HepG2 (cell line): ENCODE results near the gene AK9. TPM values are rescaled to one million over a fixed set of nuclear protein-coding genes. Genes with fewer than 3 reads are reported as not detected.

Experiments
- ATAC-seq: fragments of 200-7000 bp; cut with Tn5 transposase; 3 replicates; pipeline ENCODE4 v1.9.1; 2020; ENCODE audit warnings: mild to moderate bottlenecking, moderate library complexity
- BruUV-seq: library from RNA; stranded (reverse); fragments of 400-500 nt; replicated peaks from 2 replicates; lab custom pipeline; 2021; lab: Mats Ljungman, UMichigan
- CTCF ChIA-PET: fragments of 300-600 bp; formaldehyde crosslinking; extraction: SDS; loops from one replicate; lab custom pipeline; 2021; ENCODE audit warnings: low total read pairs, inconsistent platforms, low intra/inter-chr PET ratio; lab: Yijun Ruan, JAX
- POLR2A ChIA-PET: fragments of 350-600 bp; sonication (Branson Sonifier 250); formaldehyde crosslinking; loops from one replicate; lab custom pipeline; 2020; ENCODE audit warnings: antibody characterized with exemption, inconsistent platforms; lab: Yijun Ruan, JAX
- DNase-seq: peaks from one replicate; pipeline ENCODE4 v3.0.0-alpha.2; 2015; ENCODE audit warnings: low spot score
- FAIRE-seq: peaks from 3 replicates; lab custom pipeline; 2011; peaks lifted over from hg19 to GRCh38; lab: Jason Lieb, UNC
- H2AFZ ChIP-seq: one replicate; pipeline ENCODE4 v1.6.1; 2011; ENCODE audit warnings: low read length, inconsistent platforms
- H3K27ac ChIP-seq: fragments of 300-600 bp; 3 replicates; pipeline ENCODE4 v1.8.0; 2011; ENCODE audit warnings: mixed run types, mild to moderate bottlenecking, mixed read lengths, low read length, inconsistent platforms; ENCODE audit not compliant: insufficient read depth; ENCODE audit errors: extremely low read length
- H3K27me3 ChIP-seq, 2 experiments: fragments of 200-600 bp in 1 of 2; 2 replicates in 1 of 2; 3 replicates in 1 of 2; pipeline versions ENCODE4 v1.6.0 to v1.8.0; 2011; ENCODE audit warnings: low read length in 2 of 2, mild to moderate bottlenecking in 2 of 2, moderate library complexity in 2 of 2, inconsistent platforms in 1 of 2; ENCODE audit not compliant: insufficient read depth in 2 of 2, control insufficient read depth in 1 of 2
- H3K36me3 ChIP-seq, 2 experiments: fragments of 200-600 bp in 1 of 2; replicated peaks in 1 of 2; 2 replicates in 1 of 2; 3 replicates in 1 of 2; pipeline versions ENCODE4 v1.5.1 to v1.8.0; 2011; ENCODE audit warnings: low read length in 2 of 2, inconsistent platforms in 1 of 2; ENCODE audit not compliant: insufficient read depth in 2 of 2, control insufficient read depth in 1 of 2
- H3K4me1 ChIP-seq: 2 replicates; pipeline ENCODE4 v1.5.1; 2012; ENCODE audit warnings: low read length, inconsistent platforms; ENCODE audit not compliant: insufficient read depth
- H3K4me2 ChIP-seq: 2 replicates; pipeline ENCODE4 v1.6.0; 2011; ENCODE audit warnings: low read depth, low read length, inconsistent platforms
- H3K4me3 ChIP-seq, 3 experiments: fragments of 200-600 bp in 1 of 3; sonication (generic), shearing (Covaris generic) in 1 of 3; replicated peaks in 1 of 3; 2 replicates each; pipeline ENCODE4 v1.5.1; 2011 to 2016; ENCODE audit warnings: low read length in 3 of 3, inconsistent platforms in 2 of 3, low read depth in 2 of 3, mild to moderate bottlenecking in 2 of 3, control low read depth in 1 of 3, mixed read lengths in 1 of 3; ENCODE audit not compliant: insufficient read depth in 1 of 3
- H3K79me2 ChIP-seq: one replicate; pipeline ENCODE4 v1.6.1; 2011; ENCODE audit warnings: low read length, inconsistent platforms; ENCODE audit not compliant: insufficient read depth
- H3K9ac ChIP-seq: 2 replicates; pipeline ENCODE4 v1.6.0; 2011; ENCODE audit warnings: mild to moderate bottlenecking, low read depth, low read length, inconsistent platforms; ENCODE audit not compliant: insufficient read depth
- H3K9me3 ChIP-seq: 2 replicates; pipeline ENCODE4 v1.5.1; 2012; ENCODE audit warnings: mild to moderate bottlenecking, low read length
- H4K20me1 ChIP-seq: 2 replicates; pipeline ENCODE4 v1.6.0; 2011; ENCODE audit warnings: inconsistent platforms, mild to moderate bottlenecking, low read length, moderate library complexity; ENCODE audit not compliant: insufficient read depth
- ARNT ChIP-seq: fragments of 450-650 bp; IDR thresholded peaks from 2 replicates; pipeline ENCODE4 v1.6.1; 2017
- MIXL1 ChIP-seq: IDR thresholded peaks from 2 replicates; pipeline ENCODE4 v1.6.1; 2016
- MTF1 ChIP-seq: sonication (generic); formaldehyde crosslinking; IDR thresholded peaks from 2 replicates; pipeline ENCODE4 v1.5.0; 2020; ENCODE audit warnings: missing genetic modification reagents
- NFRKB ChIP-seq: fragments of 450-650 bp; IDR thresholded peaks from 2 replicates; pipeline ENCODE4 v1.6.1; 2017
- REL ChIP-seq: sonication (generic); formaldehyde crosslinking; conservative IDR thresholded peaks from 2 replicates; pipeline ENCODE4 v1.8.0; 2022; ENCODE audit warnings: mild to moderate bottlenecking, missing genetic modification reagents, moderate library complexity
- ZFP90 ChIP-seq: sonication (generic); formaldehyde crosslinking; IDR thresholded peaks from 2 replicates; pipeline ENCODE4 v1.8.0; 2022; ENCODE audit warnings: missing genetic modification reagents, mild to moderate bottlenecking, inconsistent platforms, borderline replicate concordance
- ZNF20 ChIP-seq: sonication (generic); formaldehyde crosslinking; IDR thresholded peaks from 2 replicates; pipeline ENCODE4 v1.4.0; 2020; ENCODE audit warnings: mild to moderate bottlenecking, moderate library complexity, missing genetic modification reagents
- ZNF337 ChIP-seq: sonication (generic); formaldehyde crosslinking; IDR thresholded peaks from 2 replicates; pipeline ENCODE4 v1.5.1; 2020; ENCODE audit warnings: missing genetic modification reagents, low read depth, mild to moderate bottlenecking, borderline replicate concordance
- ZNF547 ChIP-seq: sonication (generic); formaldehyde crosslinking; IDR thresholded peaks from 2 replicates; pipeline ENCODE4 v1.5.1; 2020; ENCODE audit warnings: mild to moderate bottlenecking, missing genetic modification reagents
- ZNF720 ChIP-seq: sonication (generic); formaldehyde crosslinking; IDR thresholded peaks from 2 replicates; pipeline ENCODE4 v1.4.0; 2020; ENCODE audit warnings: missing genetic modification reagents
- WGBS: methylation state at CpG from one replicate; pipeline ENCODE4 v1.1.6; 2017; ENCODE audit warnings: low lambda C conversion rate; 5-methylcytosine and 5-hydroxymethylcytosine counted together
- in situ Hi-C: cut with HindIII; loops from 2 replicates; pipeline ENCODE4 v1.10.0; 2017; ENCODE audit warnings: low pct_unique_long_range_greater_than_20kb; ENCODE audit not compliant: extremely low pct_ligation_motif_present
- intact Hi-C: fragments of 100-400 bp; cut with micrococcal nuclease; formaldehyde crosslinking; loops from one replicate; pipeline ENCODE4 v1.10.0; 2022; ENCODE audit not compliant: unreplicated experiment
- polyA plus RNA-seq, 8 experiments: library from polyadenylated mRNA; depleted of rRNA in 3 of 8; stranded (reverse) in 7 of 8; unstranded in 1 of 8; fragments of >200 nt; fragmentation: Illumina TruSeq in 4 of 8; extraction: Trizol in 4 of 8; gene quantifications; 2 replicates each; pipeline versions ENCODE4 v1.2.1 to v1.2.3, GENCODE V29; 2011 to 2016; ENCODE audit warnings: low read depth in 4 of 8, missing spikeins in 1 of 8, mixed read lengths in 1 of 8; ENCODE audit not compliant: insufficient read depth in 1 of 8
- total RNA-seq, 5 experiments: library from RNA; depleted of rRNA; stranded (reverse); fragments of >200 nt; fragmentation: Illumina TruSeq; extraction: Trizol; gene quantifications; 2 replicates each; pipeline ENCODE4 v1.2.3, GENCODE V29; 2016; ENCODE audit warnings: low read depth in 1 of 5
- TF ChIP-seq, protein P1 (sequence below): fragments of 450-650 bp; IDR thresholded peaks from 2 replicates; pipeline ENCODE4 v1.6.1; 2016
- TF ChIP-seq, protein P2 (sequence below): sonication (generic); formaldehyde crosslinking; IDR thresholded peaks from 2 replicates; pipeline ENCODE4 v1.4.0; 2020; ENCODE audit warnings: missing genetic modification reagents

The AK9 gene
- total and polyA plus RNA-seq, 2 of the 13 experiments (the other 11 are each of a cell fraction or from before 2014, with no cell fraction given) = 3.2 to 4.8 TPM

DNA sequence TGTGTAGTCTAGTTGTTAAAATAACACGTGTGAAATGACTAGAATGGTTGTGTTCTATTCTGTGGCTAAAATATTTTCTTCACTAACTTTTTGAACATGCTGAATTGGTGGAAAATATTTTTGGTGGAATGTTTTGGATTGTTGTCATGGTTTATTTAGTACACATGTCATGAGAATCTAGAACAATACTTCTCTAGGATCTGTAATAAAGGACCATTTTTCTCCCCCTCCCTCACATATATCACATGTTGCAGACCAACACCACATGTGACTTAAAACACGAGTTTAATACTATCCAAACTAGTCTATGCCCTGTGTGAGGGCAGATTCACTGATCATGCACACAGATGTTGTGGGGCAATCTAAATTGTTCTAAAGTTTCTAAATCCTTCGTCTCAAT, 29.3 kb upstream of the AK9 start:
- BruUV-seq = no TSS peak
- H3K27me3 ChIP-seq = no peaks in the 10 kb centered on the region
- no peaks in the 10 kb centered on the region for H3K79me2 ChIP-seq
- WGBS = 84% methylated on average over 3 of the region's 3 CpGs
- ChIA-PET POLR2A (no interaction called here), CTCF (no interaction called here)
- no peak overlapping the region for H3K4me3 ChIP-seq
- H3K27ac ChIP-seq = no peak overlapping the region
- H3K4me1 ChIP-seq = no peaks in the 10 kb centered on the region
- intact Hi-C loops = no loop called here
- H4K20me1 ChIP-seq = no peaks in the 10 kb centered on the region
- in situ Hi-C loops = no loop called here
- H3K4me2 ChIP-seq = no peak overlapping the region
- no peak for ATAC-seq
- no peak overlapping the region for H3K9ac ChIP-seq
- TF ChIP-seq NFRKB = no peak
- TF ChIP-seq, protein P1, sequence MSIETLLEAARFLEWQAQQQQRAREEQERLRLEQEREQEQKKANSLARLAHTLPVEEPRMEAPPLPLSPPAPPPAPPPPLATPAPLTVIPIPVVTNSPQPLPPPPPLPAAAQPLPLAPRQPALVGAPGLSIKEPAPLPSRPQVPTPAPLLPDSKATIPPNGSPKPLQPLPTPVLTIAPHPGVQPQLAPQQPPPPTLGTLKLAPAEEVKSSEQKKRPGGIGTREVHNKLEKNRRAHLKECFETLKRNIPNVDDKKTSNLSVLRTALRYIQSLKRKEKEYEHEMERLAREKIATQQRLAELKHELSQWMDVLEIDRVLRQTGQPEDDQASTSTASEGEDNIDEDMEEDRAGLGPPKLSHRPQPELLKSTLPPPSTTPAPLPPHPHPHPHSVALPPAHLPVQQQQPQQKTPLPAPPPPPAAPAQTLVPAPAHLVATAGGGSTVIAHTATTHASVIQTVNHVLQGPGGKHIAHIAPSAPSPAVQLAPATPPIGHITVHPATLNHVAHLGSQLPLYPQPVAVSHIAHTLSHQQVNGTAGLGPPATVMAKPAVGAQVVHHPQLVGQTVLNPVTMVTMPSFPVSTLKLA = peak; percentile 86
- FAIRE-seq = no peak
- H3K9me3 ChIP-seq = no peaks in the 10 kb centered on the region
- no peak overlapping the region for H2AFZ ChIP-seq
- no peaks in the 10 kb centered on the region for H3K36me3 ChIP-seq
- DNase-seq = no peak

DNA sequence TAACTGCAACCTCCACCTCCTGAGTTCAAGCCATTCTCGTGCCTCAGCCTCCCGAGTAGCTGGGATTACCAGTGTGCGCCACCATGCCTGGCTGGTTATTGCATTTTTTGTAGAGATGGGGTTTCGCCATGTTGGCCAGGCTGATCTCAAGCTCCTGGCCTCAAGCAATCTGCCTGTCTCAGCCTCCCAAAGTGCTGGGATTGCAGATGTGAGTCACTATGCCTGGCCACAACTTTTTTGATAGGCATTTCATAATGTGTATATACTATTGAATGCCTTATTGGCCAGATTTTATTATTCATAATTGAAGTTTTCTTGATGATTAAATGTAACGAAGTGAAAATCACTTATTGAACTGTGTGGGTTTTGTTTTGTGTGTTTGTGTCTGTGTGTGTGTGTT, 28.0 kb upstream of the AK9 start:
- ChIA-PET CTCF (no interaction called here), POLR2A (no interaction called here)
- H3K4me3 ChIP-seq = no peak overlapping the region
- no peak overlapping the region for H3K9ac ChIP-seq
- FAIRE-seq (no peak), DNase-seq (no peak)
- no peaks in the 10 kb centered on the region for H4K20me1 ChIP-seq
- BruUV-seq = no TSS peak
- intact Hi-C loops = no loop called here
- H3K4me2 ChIP-seq = no peak overlapping the region
- H3K79me2 ChIP-seq = no peaks in the 10 kb centered on the region
- H3K27me3 ChIP-seq = no peaks in the 10 kb centered on the region
- H3K9me3 ChIP-seq = no peaks in the 10 kb centered on the region
- no peak overlapping the region for H3K27ac ChIP-seq
- TF ChIP-seq MTF1 (CRISPR knock-in tag) (no peak), ZFP90 (CRISPR knock-in tag) (no peak), ZNF720 (CRISPR knock-in tag) (no peak), ZNF20 (CRISPR knock-in tag) (no peak), MIXL1 (CRISPR knock-in tag) (no peak), ZNF337 (CRISPR knock-in tag) (no peak), REL (no peak), ARNT (no peak), ZNF547 (CRISPR knock-in tag) (no peak)
- TF ChIP-seq, protein P2, sequence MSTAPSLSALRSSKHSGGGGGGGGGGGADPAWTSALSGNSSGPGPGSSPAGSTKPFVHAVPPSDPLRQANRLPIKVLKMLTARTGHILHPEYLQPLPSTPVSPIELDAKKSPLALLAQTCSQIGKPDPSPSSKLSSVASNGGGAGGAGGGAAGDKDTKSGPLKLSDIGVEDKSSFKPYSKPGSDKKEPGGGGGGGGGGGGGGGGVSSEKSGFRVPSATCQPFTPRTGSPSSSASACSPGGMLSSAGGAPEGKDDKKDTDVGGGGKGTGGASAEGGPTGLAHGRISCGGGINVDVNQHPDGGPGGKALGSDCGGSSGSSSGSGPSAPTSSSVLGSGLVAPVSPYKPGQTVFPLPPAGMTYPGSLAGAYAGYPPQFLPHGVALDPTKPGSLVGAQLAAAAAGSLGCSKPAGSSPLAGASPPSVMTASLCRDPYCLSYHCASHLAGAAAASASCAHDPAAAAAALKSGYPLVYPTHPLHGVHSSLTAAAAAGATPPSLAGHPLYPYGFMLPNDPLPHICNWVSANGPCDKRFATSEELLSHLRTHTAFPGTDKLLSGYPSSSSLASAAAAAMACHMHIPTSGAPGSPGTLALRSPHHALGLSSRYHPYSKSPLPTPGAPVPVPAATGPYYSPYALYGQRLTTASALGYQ (CRISPR knock-in tag) = no peak
- TF ChIP-seq, all 625 proteins: peak for 0
- Histone ChIP-seq H2AFZ (no peak overlapping the region), H3K36me3 (no peaks in the 10 kb centered on the region), H3K4me1 (no peaks in the 10 kb centered on the region)
- no peak for ATAC-seq
- in situ Hi-C loops = no loop called here
- WGBS = 93% methylated on average over 5 of the region's 5 CpGs
